ENCODE results near the gene JAM2. TPM values are rescaled to one million over a fixed set of nuclear protein-coding genes. Genes with fewer than 3 reads are reported as not detected.

The JAM2 gene
- total RNA-seq, 1 experiment from 2014 or later: 1.7 TPM

- BruUV-seq (replicated peaks): no TSS peak
- H3K4me3 ChIP-seq (ENCODE audit: low read depth, low read length, poor library complexity, severe bottlenecking): no peak overlapping the region
- no peaks in the 10 kb centered on the region for H3K27me3 ChIP-seq (replicated peaks; ENCODE audit: insufficient read depth, low read depth, low read length, poor library complexity)
- DNase-seq (ENCODE audit: low spot score): no peak
- H3K36me3 ChIP-seq (ENCODE audit: insufficient read depth, low read length, poor library complexity, severe bottlenecking): peaks cover 34% of the 10 kb centered on the region
- ChIA-PET CTCF (interaction anchor here (0.6 kb wide), 1 partner anchor 26 kb away, joined by 4 read pairs; no protein-coding TSS in a partner anchor), POLR2A (ENCODE audit: low non-redundant PET) (interaction anchor here (0.6 kb wide), 1 partner anchor 1052 kb away, joined by 3 read pairs; no protein-coding TSS in a partner anchor)
- H3K4me1 ChIP-seq (ENCODE audit: insufficient read depth, low read length, poor library complexity, severe bottlenecking): no peaks in the 10 kb centered on the region
- intact Hi-C loops (cut with micrococcal nuclease; ENCODE audit: unreplicated experiment): no loop called here
- no peak overlapping the region for H3K27ac ChIP-seq (ENCODE audit: low read depth, low read length, poor library complexity, severe bottlenecking)
- TF ChIP-seq EZH2 (IDR thresholded peaks at IDR 0.05; ENCODE audit: borderline replicate concordance, low read depth, low read length, poor library complexity, severe bottlenecking): no peak
- no peak for TF ChIP-seq CTCF (conservative IDR thresholded peaks at IDR 0.05; ENCODE audit: low read depth, low read length)
- H3K9me3 ChIP-seq (ENCODE audit: low read depth, low read length, poor library complexity, severe bottlenecking): no peaks in the 10 kb centered on the region
Observed at GRCh38 chr21:25759573-25759972, 120.5 kb downstream of the JAM2 start.

GRCh38 chr21:25760061-25760460 is 121.0 kb downstream of the JAM2 start:
- ChIA-PET POLR2A (ENCODE audit: low non-redundant PET) (no interaction called here), CTCF (no interaction called here)
- TF ChIP-seq CTCF (conservative IDR thresholded peaks at IDR 0.05; ENCODE audit: low read depth, low read length) (no peak), EZH2 (IDR thresholded peaks at IDR 0.05; ENCODE audit: borderline replicate concordance, low read depth, low read length, poor library complexity, severe bottlenecking) (no peak)
- intact Hi-C loops (cut with micrococcal nuclease; ENCODE audit: unreplicated experiment): no loop called here
- Histone ChIP-seq H3K4me3 (ENCODE audit: low read depth, low read length, poor library complexity, severe bottlenecking) (no peak overlapping the region), H3K4me1 (ENCODE audit: insufficient read depth, low read length, poor library complexity, severe bottlenecking) (no peaks in the 10 kb centered on the region), H3K36me3 (ENCODE audit: insufficient read depth, low read length, poor library complexity, severe bottlenecking) (peaks cover 38% of the 10 kb centered on the region), H3K27ac (ENCODE audit: low read depth, low read length, poor library complexity, severe bottlenecking) (no peak overlapping the region), H3K9me3 (ENCODE audit: low read depth, low read length, poor library complexity, severe bottlenecking) (no peaks in the 10 kb centered on the region), H3K27me3 (replicated peaks; ENCODE audit: insufficient read depth, low read depth, low read length, poor library complexity) (no peaks in the 10 kb centered on the region)
- no TSS peak for BruUV-seq (replicated peaks)
- DNase-seq (ENCODE audit: low spot score): no peak

- no TSS peak for BruUV-seq (replicated peaks)
- Histone ChIP-seq H3K4me3 (ENCODE audit: low read depth, low read length, poor library complexity, severe bottlenecking) (no peak overlapping the region), H3K27me3 (replicated peaks; ENCODE audit: insufficient read depth, low read depth, low read length, poor library complexity) (no peaks in the 10 kb centered on the region), H3K36me3 (ENCODE audit: insufficient read depth, low read length, poor library complexity, severe bottlenecking) (peaks cover 44% of the 10 kb centered on the region), H3K4me1 (ENCODE audit: insufficient read depth, low read length, poor library complexity, severe bottlenecking) (no peaks in the 10 kb centered on the region), H3K27ac (ENCODE audit: low read depth, low read length, poor library complexity, severe bottlenecking) (no peak overlapping the region), H3K9me3 (ENCODE audit: low read depth, low read length, poor library complexity, severe bottlenecking) (no peaks in the 10 kb centered on the region)
- intact Hi-C loops (cut with micrococcal nuclease; ENCODE audit: unreplicated experiment): no loop called here
- ChIA-PET CTCF (no interaction called here), POLR2A (ENCODE audit: low non-redundant PET) (no interaction called here)
- no peak for DNase-seq (ENCODE audit: low spot score)
- TF ChIP-seq CTCF (conservative IDR thresholded peaks at IDR 0.05; ENCODE audit: low read depth, low read length): no peak
- no peak for TF ChIP-seq EZH2 (IDR thresholded peaks at IDR 0.05; ENCODE audit: borderline replicate concordance, low read depth, low read length, poor library complexity, severe bottlenecking)
Observed at GRCh38 chr21:25760677-25761076, 121.6 kb downstream of the JAM2 start.

All from A673 (cell line).